Nephron (organoid): Measurements from ENCODE around the gene PRPF31.
"Not testable (repeated sequence)": the region's sequence is repeated elsewhere in the genome, so short reads cannot be mapped to it uniquely, and the experiment has no call there.

ENCODE experiments used
- H3K27ac Mint-ChIP-seq, 3 experiments: 2 replicates each; pipeline ENCODE4 v1.8.0; 2020; ENCODE audit warnings: mixed read lengths in 3 of 3, mild to moderate bottlenecking in 2 of 3, moderate library complexity in 1 of 3
- H3K27me3 Mint-ChIP-seq: 2 replicates; pipeline ENCODE4 v1.8.0; 2021; ENCODE audit warnings: low read depth, mild to moderate bottlenecking, moderate library complexity, mixed read lengths
- H3K36me3 Mint-ChIP-seq: 2 replicates; pipeline ENCODE4 v1.8.0; 2020; ENCODE audit warnings: low read depth, mixed read lengths
- H3K4me1 Mint-ChIP-seq: 2 replicates; pipeline ENCODE4 v1.8.0; 2020; ENCODE audit warnings: mixed read lengths
- H3K4me3 Mint-ChIP-seq, 3 experiments: 2 replicates each; pipeline ENCODE4 v1.8.0; 2020; ENCODE audit warnings: mild to moderate bottlenecking in 3 of 3, mixed read lengths in 3 of 3, moderate library complexity in 2 of 3
- H3K9me3 Mint-ChIP-seq: 2 replicates; pipeline ENCODE4 v1.8.0; 2020; ENCODE audit warnings: mixed read lengths
- TF ChIP-seq, protein P1 (sequence below), 3 experiments: fragments of 200-600 bp; sonication (generic); IDR thresholded peaks; one replicate each; pipeline ENCODE4 v1.5.0; 2021; ENCODE audit warnings: antibody characterized with exemption in 3 of 3; ENCODE audit not compliant: unreplicated experiment in 3 of 3

The PRPF31 gene

DNA sequence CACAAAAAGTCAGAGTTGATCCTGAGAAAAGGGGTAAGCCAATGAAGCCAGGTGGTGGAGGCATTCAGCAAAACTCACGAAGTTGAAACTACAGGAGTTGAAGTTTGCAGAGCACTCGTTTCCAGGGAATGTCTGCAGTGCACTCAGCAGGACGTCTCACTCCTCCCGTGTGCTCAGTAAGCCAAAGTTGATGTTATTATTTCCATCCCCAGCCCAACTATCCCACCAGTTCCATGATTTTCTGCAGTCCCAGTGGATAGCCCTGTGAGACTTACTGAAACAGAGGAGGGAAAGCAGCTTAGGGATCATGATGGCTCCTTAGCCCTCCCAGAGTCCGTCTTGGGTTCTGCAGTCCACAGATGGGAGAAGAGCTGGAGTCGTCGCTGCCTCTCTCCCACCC lies 34.5 kb upstream of the PRPF31 start, which contains the start of gene TARM1:
TSS of gene TARM1 (minus strand) at position 334 of the 400 bp plus-strand sequence. CDS start at position 309, 25 bp downstream.
- H3K4me3 Mint-ChIP-seq = no peak within 1 kb of the TSS
- H3K27me3 Mint-ChIP-seq = peaks cover under 1% of the 10 kb centered on the region
- no peak within 1 kb of the TSS for H3K27ac Mint-ChIP-seq
- no peaks in the 10 kb centered on the region for H3K36me3 Mint-ChIP-seq
- no peaks in the 10 kb centered on the region for H3K4me1 Mint-ChIP-seq
- TF ChIP-seq, protein P1, sequence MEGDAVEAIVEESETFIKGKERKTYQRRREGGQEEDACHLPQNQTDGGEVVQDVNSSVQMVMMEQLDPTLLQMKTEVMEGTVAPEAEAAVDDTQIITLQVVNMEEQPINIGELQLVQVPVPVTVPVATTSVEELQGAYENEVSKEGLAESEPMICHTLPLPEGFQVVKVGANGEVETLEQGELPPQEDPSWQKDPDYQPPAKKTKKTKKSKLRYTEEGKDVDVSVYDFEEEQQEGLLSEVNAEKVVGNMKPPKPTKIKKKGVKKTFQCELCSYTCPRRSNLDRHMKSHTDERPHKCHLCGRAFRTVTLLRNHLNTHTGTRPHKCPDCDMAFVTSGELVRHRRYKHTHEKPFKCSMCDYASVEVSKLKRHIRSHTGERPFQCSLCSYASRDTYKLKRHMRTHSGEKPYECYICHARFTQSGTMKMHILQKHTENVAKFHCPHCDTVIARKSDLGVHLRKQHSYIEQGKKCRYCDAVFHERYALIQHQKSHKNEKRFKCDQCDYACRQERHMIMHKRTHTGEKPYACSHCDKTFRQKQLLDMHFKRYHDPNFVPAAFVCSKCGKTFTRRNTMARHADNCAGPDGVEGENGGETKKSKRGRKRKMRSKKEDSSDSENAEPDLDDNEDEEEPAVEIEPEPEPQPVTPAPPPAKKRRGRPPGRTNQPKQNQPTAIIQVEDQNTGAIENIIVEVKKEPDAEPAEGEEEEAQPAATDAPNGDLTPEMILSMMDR (IDR thresholded peaks at IDR 0.05; ENCODE audit: unreplicated experiment in 3 of 3) = no peak
- H3K9me3 Mint-ChIP-seq = peaks cover 5% of the 10 kb centered on the region

DNA sequence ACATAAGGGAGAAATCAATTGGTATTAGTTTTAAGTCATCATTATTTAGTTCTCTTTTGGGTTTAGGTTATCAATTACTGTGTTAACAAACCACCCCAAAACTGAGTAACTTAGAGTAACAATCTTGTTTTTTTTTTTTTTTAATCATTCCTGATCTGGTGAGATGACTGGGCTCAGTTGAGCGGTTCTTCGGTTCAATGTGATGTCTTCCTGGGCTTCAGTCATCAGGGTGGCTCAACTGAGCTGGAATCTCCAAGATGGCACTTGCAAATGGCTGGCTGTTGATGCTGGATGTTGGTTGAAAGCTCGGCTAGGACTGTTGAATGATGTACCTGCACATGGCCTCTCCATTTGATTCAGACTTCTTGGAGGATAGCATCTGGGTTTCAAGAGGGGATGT lies 31.1 kb upstream of the PRPF31 start:
- Mint-ChIP-seq H3K4me3 (no peak overlapping the region), H3K27me3 (peaks cover 5% of the 10 kb centered on the region), H3K4me1 (no peaks in the 10 kb centered on the region), H3K9me3 (peaks cover 3% of the 10 kb centered on the region), H3K36me3 (no peaks in the 10 kb centered on the region), H3K27ac (no peak overlapping the region)
- TF ChIP-seq, protein P1 (IDR thresholded peaks at IDR 0.05; ENCODE audit: unreplicated experiment in 3 of 3) = no peak

DNA sequence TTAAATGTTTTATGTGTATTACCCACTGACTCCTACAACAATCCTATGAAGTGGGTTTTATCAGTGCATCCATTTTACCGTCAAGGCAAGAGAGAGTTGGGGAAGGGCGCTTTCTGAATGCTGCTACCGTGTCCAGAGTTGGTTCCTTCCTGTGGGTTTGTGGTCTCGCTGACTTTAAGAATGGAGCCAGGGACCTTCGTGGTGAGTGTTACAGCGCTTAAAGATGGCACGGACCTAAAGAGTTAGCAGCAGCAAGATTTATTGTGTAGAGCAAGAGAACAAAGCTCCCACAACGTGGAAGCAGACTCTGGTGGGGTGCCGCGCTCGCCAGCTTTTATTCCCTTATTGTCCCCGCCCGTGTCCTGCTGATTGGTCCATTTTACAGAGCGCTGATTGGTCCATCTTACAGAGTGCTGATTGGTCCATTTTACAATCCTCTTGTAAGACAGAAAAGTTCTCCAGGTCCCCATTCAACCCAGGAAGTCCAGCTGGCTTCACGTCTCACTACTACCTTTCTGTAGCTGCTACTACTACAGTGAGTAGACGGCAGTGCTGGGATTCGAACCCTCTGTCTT lies 21.0 kb upstream of the PRPF31 start:
- Mint-ChIP-seq H3K36me3 (no peaks in the 10 kb centered on the region), H3K9me3 (peaks cover 6% of the 10 kb centered on the region), H3K4me3 (no peak overlapping the region), H3K27me3 (peaks cover 59% of the 10 kb centered on the region), H3K27ac (no peak overlapping the region), H3K4me1 (no peaks in the 10 kb centered on the region)
- TF ChIP-seq, protein P1 (IDR thresholded peaks at IDR 0.05; ENCODE audit: unreplicated experiment in 3 of 3) = no peak

DNA sequence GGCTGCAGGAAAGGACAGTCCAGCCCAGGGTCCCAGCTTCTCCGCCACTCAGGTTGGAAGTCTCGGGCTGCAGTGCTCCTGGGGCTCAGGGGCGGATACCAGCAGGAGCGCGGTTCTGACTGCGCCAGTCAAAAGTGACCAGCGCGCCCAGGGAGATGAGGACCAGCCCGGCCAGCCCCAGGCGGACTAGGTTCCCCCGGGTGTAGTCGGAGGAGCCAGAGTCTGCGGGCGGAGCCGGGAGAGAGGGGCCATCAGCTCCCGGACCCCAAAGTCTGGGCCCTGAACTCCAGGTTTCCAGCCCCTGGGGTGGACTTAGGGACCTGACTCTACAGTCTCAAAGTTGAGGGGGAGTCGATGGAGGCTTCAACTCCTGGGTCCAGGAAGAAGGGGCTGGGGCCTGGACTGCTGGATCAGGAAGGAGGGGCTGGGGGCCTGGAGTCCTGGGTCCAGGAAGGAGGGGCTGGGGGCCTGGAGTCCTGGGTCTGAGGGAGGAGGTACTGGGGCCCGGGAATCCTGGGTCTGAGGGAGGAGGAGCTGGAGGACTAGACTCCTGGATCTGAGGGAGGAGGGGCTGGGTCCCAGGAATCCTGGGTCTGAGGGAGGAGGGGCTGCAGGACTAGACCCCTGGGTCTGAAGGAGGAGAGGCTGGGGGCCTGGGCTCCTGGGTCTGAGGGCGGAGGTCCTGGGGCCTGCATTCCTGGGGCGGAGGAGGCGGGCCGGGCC lies 20.3 kb upstream of the PRPF31 start:
- TF ChIP-seq, protein P1 (IDR thresholded peaks at IDR 0.05; ENCODE audit: unreplicated experiment in 3 of 3) = no peak
- Mint-ChIP-seq H3K36me3 (no peaks in the 10 kb centered on the region), H3K27ac (no peak overlapping the region), H3K9me3 (peaks cover 6% of the 10 kb centered on the region), H3K4me1 (no peaks in the 10 kb centered on the region), H3K27me3 (peaks cover 66% of the 10 kb centered on the region), H3K4me3 (no peak overlapping the region)

DNA sequence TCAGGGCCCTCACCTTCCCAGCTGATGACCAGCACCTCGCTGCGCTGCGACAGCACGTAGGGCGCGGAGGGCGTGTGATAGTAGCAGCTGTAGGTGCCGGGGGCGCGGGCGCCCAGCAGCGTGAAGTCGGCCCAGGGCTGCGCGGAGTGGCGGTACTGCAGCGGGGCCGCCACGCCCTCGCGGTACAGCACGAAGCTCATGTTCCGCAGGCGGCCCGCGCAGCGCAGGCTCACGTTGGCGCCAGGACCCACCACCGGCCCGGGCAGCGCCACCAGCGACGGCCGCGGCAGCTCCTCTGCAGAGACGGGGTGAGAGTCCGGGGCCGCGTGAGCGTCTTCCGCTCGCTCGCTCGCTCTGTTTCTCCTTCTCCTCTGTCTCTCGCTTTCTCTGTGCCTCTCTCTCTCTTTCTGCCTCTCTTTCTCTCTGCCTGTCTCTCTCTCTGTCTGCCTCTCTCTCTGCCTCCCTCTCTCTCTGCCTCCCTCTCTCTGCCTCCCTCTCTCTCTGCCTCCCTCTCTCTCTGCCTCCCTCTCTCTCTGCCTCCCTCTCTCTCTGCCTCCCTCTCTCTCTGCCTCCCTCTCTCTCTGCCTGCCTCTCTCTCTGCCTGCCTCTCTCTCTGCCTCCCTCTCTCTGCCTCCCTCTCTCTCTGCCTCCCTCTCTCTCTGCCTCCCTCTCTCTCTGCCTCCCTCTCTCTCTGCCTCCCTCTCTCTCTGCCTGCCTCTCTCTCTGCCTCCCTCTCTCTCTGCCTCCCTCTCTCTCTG lies 19.5 kb upstream of the PRPF31 start:
- not testable (repeated sequence) for H3K36me3 Mint-ChIP-seq, H3K4me1 Mint-ChIP-seq, H3K27ac Mint-ChIP-seq, H3K9me3 Mint-ChIP-seq
- Mint-ChIP-seq H3K27me3 (peaks cover 66% of the 10 kb centered on the region), H3K4me3 (peak overlapping the region; percentile 65 to 69 (median 68))

DNA sequence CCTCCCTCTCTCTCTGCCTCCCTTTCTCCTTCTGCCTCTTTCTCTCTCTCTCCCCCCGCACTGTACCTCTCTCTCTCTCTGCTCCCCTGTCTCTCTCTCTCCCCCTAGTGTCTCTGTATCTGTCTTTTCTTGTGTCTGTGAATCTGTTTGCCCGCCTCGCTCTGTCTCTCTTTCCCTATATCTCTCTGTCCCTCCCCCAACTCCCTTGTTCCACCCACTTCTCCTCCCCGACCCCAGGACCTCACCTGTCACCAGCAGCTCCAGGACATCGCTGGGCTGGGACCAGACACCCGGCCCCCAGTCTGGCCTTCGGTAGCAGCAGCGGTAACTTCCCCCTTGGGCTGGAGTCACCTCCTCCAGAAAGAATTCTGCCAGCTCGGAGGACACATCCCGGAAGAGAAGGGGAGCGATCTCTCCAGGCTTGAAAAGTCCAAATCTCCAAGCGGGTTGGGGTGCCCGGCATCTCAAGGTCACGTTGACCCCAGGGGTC lies 18.9 kb upstream of the PRPF31 start:
- TF ChIP-seq, protein P1 (IDR thresholded peaks at IDR 0.05; ENCODE audit: unreplicated experiment in 3 of 3) = no peak
- no peaks in the 10 kb centered on the region for H3K36me3 Mint-ChIP-seq
- peaks cover 61% of the 10 kb centered on the region for H3K27me3 Mint-ChIP-seq
- H3K27ac Mint-ChIP-seq = no peak overlapping the region
- H3K4me3 Mint-ChIP-seq = peak overlapping the region; percentile 50 to 68 (median 59)
- no peaks in the 10 kb centered on the region for H3K4me1 Mint-ChIP-seq
- H3K9me3 Mint-ChIP-seq = peaks cover 6% of the 10 kb centered on the region
